NB4 (cell line): ENCODE results near the gene MTIF3.

Source experiments
- CTCF ChIP-seq: IDR thresholded peaks from one replicate; pipeline ENCODE4 v1.5.1; 2012; ENCODE audit warnings: low read depth, low read length
- MAX ChIP-seq: IDR thresholded peaks from 2 replicates; pipeline ENCODE4 v1.6.1; 2011; ENCODE audit warnings: low read depth, low read length
- MYC ChIP-seq: IDR thresholded peaks from 2 replicates; pipeline ENCODE4 v1.6.1; 2011; ENCODE audit warnings: low read depth, low read length
- POLR2A ChIP-seq: IDR thresholded peaks from 2 replicates; pipeline ENCODE4 v1.6.1; 2011; ENCODE audit warnings: mild to moderate bottlenecking; ENCODE audit not compliant: insufficient read length; ENCODE audit errors: extremely low read depth

GRCh38 chr13:27463500-27463899, 13.1 kb upstream of the MTIF3 start:
- TF ChIP-seq CTCF (no peak), POLR2A (no peak), MAX (peak; percentile 49), MYC (no peak)
